OCI-LY7 (cell line): Measurements from ENCODE around the gene A2ML1. TPM values are rescaled to one million over a fixed set of nuclear protein-coding genes. Genes with fewer than 3 reads are reported as not detected.

Experiments
- BruUV-seq: library from RNA; stranded (reverse); fragments of 400-500 nt; replicated peaks from 2 replicates; lab custom pipeline; 2021; lab: Mats Ljungman, UMichigan
- CTCF ChIA-PET: fragments of 300-600 bp; sonication (Branson Sonifier 250); formaldehyde crosslinking; loops from one replicate; lab custom pipeline; 2022; ENCODE audit warnings: antibody characterized with exemption; ENCODE audit not compliant: unreplicated experiment; lab: Charles Lee
- POLR2A ChIA-PET: fragments of 300-600 bp; sonication (Branson Sonifier 250); formaldehyde crosslinking; loops from one replicate; lab custom pipeline; 2022; ENCODE audit warnings: antibody characterized with exemption; lab: Charles Lee
- DNase-seq: peaks from one replicate; pipeline ENCODE4 v3.0.0-alpha.2; 2015; ENCODE audit warnings: low spot score
- H2AFZ ChIP-seq: fragments of 200-600 bp; sonication (generic), shearing (Covaris generic); 2 replicates; pipeline ENCODE4 v1.6.1; 2014; ENCODE audit warnings: mild to moderate bottlenecking, antibody characterized with exemption, low read length, moderate library complexity
- H3K27ac ChIP-seq: fragments of 200-600 bp; sonication (generic); 2 replicates; pipeline ENCODE4 v1.5.1; 2014; ENCODE audit warnings: mixed run types, low read depth, mild to moderate bottlenecking, moderate library complexity, low read length, inconsistent platforms; ENCODE audit not compliant: poor library complexity, severe bottlenecking
- H3K36me3 ChIP-seq: fragments of 200-600 bp; sonication (generic); 2 replicates; pipeline ENCODE4 v1.6.1; 2014; ENCODE audit warnings: mild to moderate bottlenecking, antibody characterized with exemption, low read length, moderate library complexity, mixed read lengths; ENCODE audit not compliant: insufficient read depth
- H3K4me1 ChIP-seq: fragments of 200-600 bp; sonication (generic); 2 replicates; pipeline ENCODE4 v1.5.1; 2014; ENCODE audit warnings: mild to moderate bottlenecking, low read length; ENCODE audit not compliant: insufficient read depth, poor library complexity, severe bottlenecking
- H3K4me2 ChIP-seq: fragments of 200-600 bp; sonication (generic); 2 replicates; pipeline ENCODE4 v1.6.1; 2014; ENCODE audit warnings: mild to moderate bottlenecking, low read length
- H3K4me3 ChIP-seq: fragments of 200-600 bp; sonication (generic); 2 replicates; pipeline ENCODE4 v1.5.1; 2014; ENCODE audit warnings: mild to moderate bottlenecking, low read depth, low read length; ENCODE audit not compliant: poor library complexity, severe bottlenecking
- H3K79me2 ChIP-seq: fragments of 200-600 bp; sonication (generic); 2 replicates; pipeline ENCODE4 v1.6.1; 2016; ENCODE audit warnings: low read depth, mild to moderate bottlenecking, low read length, moderate library complexity, mixed read lengths; ENCODE audit not compliant: insufficient read depth
- H3K9me2 ChIP-seq: fragments of 200-600 bp; sonication (generic); 2 replicates; pipeline ENCODE4 v1.6.1; 2016; ENCODE audit warnings: mild to moderate bottlenecking, low read length, mixed read lengths; ENCODE audit not compliant: insufficient read depth
- H3K9me3 ChIP-seq: fragments of 200-600 bp; sonication (generic); 2 replicates; pipeline ENCODE4 v1.6.1; 2014; ENCODE audit warnings: mild to moderate bottlenecking, mixed run types, low read length, mixed read lengths
- H4K20me1 ChIP-seq: fragments of 200-600 bp; sonication (generic); 2 replicates; pipeline ENCODE4 v1.6.1; 2014; ENCODE audit warnings: mild to moderate bottlenecking, antibody characterized with exemption, low read length, moderate library complexity, mixed read lengths; ENCODE audit not compliant: insufficient read depth
- CTCF ChIP-seq: fragments of 200-600 bp; sonication (generic); conservative IDR thresholded peaks from 2 replicates; pipeline ENCODE4 v1.5.1; 2014; ENCODE audit warnings: mild to moderate bottlenecking, antibody characterized with exemption, low read length, moderate library complexity, mixed read lengths
- EZH2phosphoT487 ChIP-seq: fragments of 200-600 bp; sonication (generic); IDR thresholded peaks from 2 replicates; pipeline ENCODE4 v1.6.1; 2018; ENCODE audit warnings: low read depth, borderline replicate concordance, mild to moderate bottlenecking, mixed run types, antibody characterized with exemption, low read length, moderate library complexity, mixed read lengths
- intact Hi-C: fragments of 100-400 bp; cut with micrococcal nuclease; formaldehyde crosslinking; loops from one replicate; pipeline ENCODE4 v1.10.0; 2022; ENCODE audit not compliant: unreplicated experiment
- total RNA-seq, 2 experiments: library from RNA; depleted of rRNA in 1 of 2; stranded (reverse); fragments of >200 nt in 1 of 2; shearing (Covaris generic) in 1 of 2; gene quantifications; 2 replicates each; pipeline ENCODE4 v1.2.3, GENCODE V29; 2014 to 2022

The A2ML1 gene
- total RNA-seq, 2 experiments from 2014 or later: not detected

GRCh38 chr12:8816448-8817050 lies 5.9 kb upstream of the A2ML1 start:
- no peak overlapping the region for H3K27ac ChIP-seq
- POLR2A ChIA-PET: interaction anchor here (0.8 kb wide), 1 partner anchor 14 kb away, joined by 3 read pairs; no protein-coding TSS in a partner anchor
- H3K4me3 ChIP-seq: no peak overlapping the region
- no peaks in the 10 kb centered on the region for H4K20me1 ChIP-seq
- no peaks in the 10 kb centered on the region for H3K36me3 ChIP-seq
- DNase-seq: no peak
- intact Hi-C loops: no loop called here
- no peaks in the 10 kb centered on the region for H3K9me3 ChIP-seq
- H3K4me1 ChIP-seq: no peaks in the 10 kb centered on the region
- no peak overlapping the region for H3K4me2 ChIP-seq
- H2AFZ ChIP-seq: no peak overlapping the region
- TF ChIP-seq CTCF (no peak), EZH2phosphoT487 (no peak)
- BruUV-seq: no TSS peak
- no peaks in the 10 kb centered on the region for H3K79me2 ChIP-seq
- H3K9me2 ChIP-seq: no peaks in the 10 kb centered on the region
- CTCF ChIA-PET: interaction anchor here (0.6 kb wide), 1 partner anchor 220 kb away, joined by 3 read pairs; no protein-coding TSS in a partner anchor

GRCh38 chr12:8817856-8818255 lies 4.6 kb upstream of the A2ML1 start:
- Histone ChIP-seq H3K36me3 (no peaks in the 10 kb centered on the region), H3K27ac (no peak overlapping the region), H3K79me2 (no peaks in the 10 kb centered on the region), H3K4me3 (no peak overlapping the region), H3K9me2 (no peaks in the 10 kb centered on the region), H3K4me1 (peaks cover 5% of the 10 kb centered on the region), H4K20me1 (no peaks in the 10 kb centered on the region), H3K4me2 (no peak overlapping the region), H2AFZ (no peak overlapping the region), H3K9me3 (no peaks in the 10 kb centered on the region)
- DNase-seq: no peak
- POLR2A ChIA-PET: interaction anchor here (1.3 to 1.8 kb wide), 2 partner anchors 120 to 130 kb away, joined by 3 to 6 read pairs; partner anchors contain the start of gene RIMKLB
- TF ChIP-seq CTCF: no peak
- no peak for TF ChIP-seq EZH2phosphoT487
- BruUV-seq: no TSS peak
- intact Hi-C loops: no loop called here
- CTCF ChIA-PET: interaction anchor here (1.1 kb wide), 1 partner anchor 95 kb away, joined by 3 read pairs; no protein-coding TSS in a partner anchor

GRCh38 chr12:8818526-8818925 lies 3.9 kb upstream of the A2ML1 start:
- intact Hi-C loops: no loop called here
- H2AFZ ChIP-seq: no peak overlapping the region
- no peaks in the 10 kb centered on the region for H4K20me1 ChIP-seq
- H3K4me2 ChIP-seq: no peak overlapping the region
- H3K4me3 ChIP-seq: no peak overlapping the region
- no peaks in the 10 kb centered on the region for H3K9me2 ChIP-seq
- TF ChIP-seq EZH2phosphoT487 (no peak), CTCF (no peak)
- H3K36me3 ChIP-seq: no peaks in the 10 kb centered on the region
- CTCF ChIA-PET: interaction anchor here (1.1 kb wide), 1 partner anchor 96 kb away, joined by 3 read pairs; no protein-coding TSS in a partner anchor
- BruUV-seq: no TSS peak
- POLR2A ChIA-PET: interaction anchor here (1.3 to 1.8 kb wide), 2 partner anchors 121 to 131 kb away, joined by 3 to 6 read pairs; partner anchors contain the start of gene RIMKLB
- peaks cover 9% of the 10 kb centered on the region for H3K4me1 ChIP-seq
- no peaks in the 10 kb centered on the region for H3K9me3 ChIP-seq
- H3K79me2 ChIP-seq: no peaks in the 10 kb centered on the region
- no peak for DNase-seq
- no peak overlapping the region for H3K27ac ChIP-seq
